WTC11 (cell line): ENCODE measurements around the gene ZCCHC7. TPM values are rescaled to one million over a fixed set of nuclear protein-coding genes. Genes with fewer than 3 reads are reported as not detected.

Experiments used
- ATAC-seq: fragments of 200-7000 bp; cut with Tn5 transposase; 2 replicates; pipeline ENCODE4 v1.10.0; 2021; ENCODE audit warnings: mild to moderate bottlenecking, moderate library complexity
- CTCF ChIA-PET: fragments of 300-600 bp; sonication (Branson Sonifier 250); formaldehyde crosslinking; loops from one replicate; lab custom pipeline; 2021; ENCODE audit warnings: antibody characterized with exemption; lab: Charles Lee
- POLR2A ChIA-PET: fragments of 350-600 bp; sonication (Branson Sonifier 250); formaldehyde crosslinking; loops from one replicate; lab custom pipeline; 2021; ENCODE audit warnings: antibody characterized with exemption; lab: Charles Lee
- DNase-seq: peaks from one replicate; pipeline ENCODE4 v3.0.0; 2021; ENCODE audit warnings: low spot score
- H3K27ac Mint-ChIP-seq: 2 replicates; pipeline ENCODE4 v1.8.0; 2021; ENCODE audit warnings: mixed read lengths
- H3K27me3 Mint-ChIP-seq: 2 replicates; pipeline ENCODE4 v1.8.0; 2021; ENCODE audit warnings: low read depth, mild to moderate bottlenecking, moderate library complexity, mixed read lengths
- H3K36me3 Mint-ChIP-seq: 2 replicates; pipeline ENCODE4 v1.8.0; 2021; ENCODE audit warnings: mixed read lengths
- H3K4me1 Mint-ChIP-seq: 2 replicates; pipeline ENCODE4 v1.8.0; 2022; ENCODE audit warnings: mixed read lengths
- H3K4me3 Mint-ChIP-seq: 2 replicates; pipeline ENCODE4 v1.8.0; 2021; ENCODE audit warnings: mild to moderate bottlenecking, moderate library complexity, mixed read lengths
- H3K9me3 Mint-ChIP-seq: 2 replicates; pipeline ENCODE4 v1.8.0; 2021; ENCODE audit warnings: mixed read lengths
- AFF4 ChIP-seq: sonication (generic); formaldehyde crosslinking; IDR thresholded peaks from 2 replicates; pipeline ENCODE4 v1.8.1; 2023; ENCODE audit warnings: mild to moderate bottlenecking, missing genetic modification reagents, borderline replicate concordance
- CDX4 ChIP-seq: fragments of 250-450 bp; sonication (Bioruptor Pico); IDR thresholded peaks from 2 replicates; pipeline ENCODE4 v1.9.0; 2021; ENCODE audit warnings: moderate library complexity, mild to moderate bottlenecking, inconsistent platforms, borderline replicate concordance
- ERG ChIP-seq: fragments of 250-450 bp; sonication (Bioruptor Pico); IDR thresholded peaks from 2 replicates; pipeline ENCODE4 v1.8.0; 2021; ENCODE audit warnings: mild to moderate bottlenecking
- FOXJ3 ChIP-seq: sonication (generic); formaldehyde crosslinking; IDR thresholded peaks from 2 replicates; pipeline ENCODE4 v1.9.0; 2021; ENCODE audit warnings: missing genetic modification reagents, mild to moderate bottlenecking, borderline replicate concordance
- GABPB1 ChIP-seq: sonication (generic); formaldehyde crosslinking; IDR thresholded peaks from 2 replicates; pipeline ENCODE4 v1.8.1; 2023; ENCODE audit warnings: mild to moderate bottlenecking, missing genetic modification reagents
- HMGA2 ChIP-seq: fragments of 250-450 bp; sonication (Bioruptor Pico); IDR thresholded peaks from 2 replicates; pipeline ENCODE4 v1.4.0; 2021; ENCODE audit warnings: mild to moderate bottlenecking, moderate library complexity
- IRF1 ChIP-seq: sonication (generic); formaldehyde crosslinking; IDR thresholded peaks from 2 replicates; pipeline ENCODE4 v1.8.0; 2023; ENCODE audit warnings: missing genetic modification reagents
- MXD4 ChIP-seq: fragments of 250-450 bp; sonication (Bioruptor Pico); IDR thresholded peaks from 2 replicates; pipeline ENCODE4 v1.8.0; 2021; ENCODE audit warnings: mild to moderate bottlenecking, moderate library complexity, borderline replicate concordance
- NFATC4 ChIP-seq: fragments of 250-450 bp; sonication (Bioruptor Pico); IDR thresholded peaks from 2 replicates; pipeline ENCODE4 v1.9.0; 2021; ENCODE audit warnings: mild to moderate bottlenecking
- NR2C2 ChIP-seq: sonication (generic); formaldehyde crosslinking; IDR thresholded peaks from 2 replicates; pipeline ENCODE4 v1.8.0; 2022; ENCODE audit warnings: mild to moderate bottlenecking, missing genetic modification reagents
- PRRX2 ChIP-seq: fragments of 250-450 bp; sonication (Bioruptor Pico); IDR thresholded peaks from 2 replicates; pipeline ENCODE4 v1.8.0; 2021; ENCODE audit warnings: mild to moderate bottlenecking
- SP1 ChIP-seq: sonication (generic); formaldehyde crosslinking; conservative IDR thresholded peaks from 2 replicates; pipeline ENCODE4 v1.8.1; 2022; ENCODE audit warnings: missing genetic modification reagents
- TCF7 ChIP-seq: sonication (generic); formaldehyde crosslinking; IDR thresholded peaks from 2 replicates; pipeline ENCODE4 v1.8.0; 2022; ENCODE audit warnings: mild to moderate bottlenecking, low read depth, missing genetic modification reagents, moderate library complexity
- TEAD4 ChIP-seq: sonication (generic); formaldehyde crosslinking; IDR thresholded peaks from 2 replicates; pipeline ENCODE4 v1.8.0; 2022; ENCODE audit warnings: mild to moderate bottlenecking, missing genetic modification reagents
- ZBTB21 ChIP-seq: sonication (generic); formaldehyde crosslinking; IDR thresholded peaks from 2 replicates; pipeline ENCODE4 v1.8.1; 2023; ENCODE audit warnings: mild to moderate bottlenecking, missing genetic modification reagents, borderline replicate concordance
- ZNF423 ChIP-seq: fragments of 250-450 bp; sonication (Bioruptor Pico); IDR thresholded peaks from 2 replicates; pipeline ENCODE4 v2.1.2; 2022; ENCODE audit warnings: mild to moderate bottlenecking, moderate library complexity
- ZNF512 ChIP-seq: sonication (generic); formaldehyde crosslinking; IDR thresholded peaks from 2 replicates; pipeline ENCODE4 v1.8.1; 2022; ENCODE audit warnings: missing genetic modification reagents, borderline replicate concordance
- ZNF532 ChIP-seq: fragments of 250-450 bp; sonication (Bioruptor Pico); IDR thresholded peaks from 2 replicates; pipeline ENCODE4 v1.9.0; 2021; ENCODE audit warnings: mild to moderate bottlenecking, borderline replicate concordance
- ZNF671 ChIP-seq: fragments of 250-450 bp; sonication (Bioruptor Pico); IDR thresholded peaks from 2 replicates; pipeline ENCODE4 v1.8.0; 2021; ENCODE audit warnings: mild to moderate bottlenecking
- total RNA-seq: library from RNA; stranded (reverse); gene quantifications from 3 replicates; pipeline ENCODE4 v1.2.3, GENCODE V29; 2021

Gene ZCCHC7
- total RNA-seq, 1 experiment from 2014 or later = 30.1 TPM

- POLR2A ChIA-PET = no interaction called here
- no peak overlapping the region for H3K27ac Mint-ChIP-seq
- CTCF ChIA-PET = interaction anchor here (0.6 to 1.9 kb wide), 2 partner anchors 21 to 409 kb away, joined by 3 to 6 read pairs; no protein-coding TSS in a partner anchor
- peaks cover 8% of the 10 kb centered on the region; the same call in 1 of the 2 replicates for H3K4me1 Mint-ChIP-seq
- DNase-seq (no peak), ATAC-seq (no peak)
- H3K9me3 Mint-ChIP-seq = no peaks in the 10 kb centered on the region
- H3K27me3 Mint-ChIP-seq = no peaks in the 10 kb centered on the region
- H3K4me3 Mint-ChIP-seq = no peak overlapping the region
- TF ChIP-seq ZNF423 = no peak
- no peak for TF ChIP-seq NR2C2 (CRISPR knock-in tag)
- no peak for TF ChIP-seq ZNF671 (CRISPR knock-in tag)
- TF ChIP-seq HMGA2 = no peak
- TF ChIP-seq TEAD4 (CRISPR knock-in tag) = no peak
- no peak for TF ChIP-seq FOXJ3 (CRISPR knock-in tag)
- no peak for TF ChIP-seq SP1 (CRISPR knock-in tag)
- TF ChIP-seq NFATC4 (CRISPR knock-in tag) = no peak
- TF ChIP-seq PRRX2 (CRISPR knock-in tag) = no peak
- TF ChIP-seq CDX4 (CRISPR knock-in tag) = no peak
- no peak for TF ChIP-seq ZNF512 (CRISPR knock-in tag)
- no peak for TF ChIP-seq ZNF532 (CRISPR knock-in tag)
- no peak for TF ChIP-seq AFF4 (CRISPR knock-in tag)
- no peak for TF ChIP-seq IRF1
- TF ChIP-seq TCF7 (CRISPR knock-in tag) = no peak
- no peak for TF ChIP-seq ERG (CRISPR knock-in tag)
- TF ChIP-seq ZBTB21 (CRISPR knock-in tag) = no peak
- TF ChIP-seq MXD4 (CRISPR knock-in tag) = no peak
- TF ChIP-seq GABPB1 = no peak
- H3K36me3 Mint-ChIP-seq = no peaks in the 10 kb centered on the region
Observed at GRCh38 chr9:37404590-37404989, 284.2 kb downstream of the ZCCHC7 start.
